ENCODE measurements around the gene CCDC149. TPM values are rescaled to one million over a fixed set of nuclear protein-coding genes. Genes with fewer than 3 reads are reported as not detected.
A peak's percentile ranks its signal among the peaks of the same experiment; 100 is the strongest.

The CCDC149 gene
- total RNA-seq, 1 donor from 2014 or later, result 5.2 TPM

DNA sequence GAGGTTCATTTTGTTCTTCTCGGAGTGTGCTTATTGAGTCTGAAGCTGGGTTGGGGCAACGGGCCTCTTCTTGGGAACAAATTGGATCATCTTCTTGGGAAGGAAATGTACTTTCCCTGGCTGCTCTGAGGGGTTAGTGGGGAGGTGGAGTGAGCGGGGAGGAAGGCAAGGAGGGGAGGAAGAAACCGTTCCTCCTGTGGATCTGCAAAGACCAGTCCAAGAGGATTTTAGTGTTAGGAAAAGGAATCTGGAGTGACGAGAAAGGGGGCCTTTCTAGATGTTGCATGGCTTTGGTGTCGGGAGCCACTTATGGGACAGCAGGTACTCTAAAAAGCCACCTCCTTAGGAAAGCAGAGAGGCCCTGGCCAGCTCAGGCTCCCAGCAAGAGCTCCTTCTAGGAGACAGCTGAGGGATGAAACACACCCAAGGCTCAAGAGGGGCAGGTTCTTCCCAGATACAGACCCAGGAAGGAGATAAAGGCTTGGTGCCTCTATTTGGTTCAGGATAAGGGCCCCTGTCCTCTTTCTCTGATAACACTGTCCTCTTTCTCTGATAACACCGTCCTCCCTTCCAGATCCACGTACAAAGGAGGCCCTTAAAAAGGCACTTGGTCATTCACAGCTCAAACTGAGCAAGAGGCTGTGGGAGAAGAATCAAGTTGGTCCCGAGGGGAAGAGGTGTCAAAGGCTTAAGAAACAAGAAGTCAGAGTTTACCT lies 117.0 kb downstream of the CCDC149 start:
- Mint-ChIP-seq H3K27ac (ENCODE audit: unreplicated experiment) (no peak overlapping the region), H3K9me3 (ENCODE audit: unreplicated experiment) (peaks cover 5% of the 10 kb centered on the region), H3K27me3 (ENCODE audit: unreplicated experiment) (peaks cover 11% of the 10 kb centered on the region), H3K36me3 (ENCODE audit: unreplicated experiment) (peaks cover 12% of the 10 kb centered on the region), H3K4me1 (ENCODE audit: low read depth, unreplicated experiment) (peaks cover 7% of the 10 kb centered on the region), H3K4me3 (ENCODE audit: unreplicated experiment) (no peak overlapping the region)
- TF ChIP-seq, protein P1, sequence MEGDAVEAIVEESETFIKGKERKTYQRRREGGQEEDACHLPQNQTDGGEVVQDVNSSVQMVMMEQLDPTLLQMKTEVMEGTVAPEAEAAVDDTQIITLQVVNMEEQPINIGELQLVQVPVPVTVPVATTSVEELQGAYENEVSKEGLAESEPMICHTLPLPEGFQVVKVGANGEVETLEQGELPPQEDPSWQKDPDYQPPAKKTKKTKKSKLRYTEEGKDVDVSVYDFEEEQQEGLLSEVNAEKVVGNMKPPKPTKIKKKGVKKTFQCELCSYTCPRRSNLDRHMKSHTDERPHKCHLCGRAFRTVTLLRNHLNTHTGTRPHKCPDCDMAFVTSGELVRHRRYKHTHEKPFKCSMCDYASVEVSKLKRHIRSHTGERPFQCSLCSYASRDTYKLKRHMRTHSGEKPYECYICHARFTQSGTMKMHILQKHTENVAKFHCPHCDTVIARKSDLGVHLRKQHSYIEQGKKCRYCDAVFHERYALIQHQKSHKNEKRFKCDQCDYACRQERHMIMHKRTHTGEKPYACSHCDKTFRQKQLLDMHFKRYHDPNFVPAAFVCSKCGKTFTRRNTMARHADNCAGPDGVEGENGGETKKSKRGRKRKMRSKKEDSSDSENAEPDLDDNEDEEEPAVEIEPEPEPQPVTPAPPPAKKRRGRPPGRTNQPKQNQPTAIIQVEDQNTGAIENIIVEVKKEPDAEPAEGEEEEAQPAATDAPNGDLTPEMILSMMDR (IDR thresholded peaks at IDR 0.05; ENCODE audit: partially characterized antibody, unreplicated experiment), result no peak
- no peak for DNase-seq

DNA sequence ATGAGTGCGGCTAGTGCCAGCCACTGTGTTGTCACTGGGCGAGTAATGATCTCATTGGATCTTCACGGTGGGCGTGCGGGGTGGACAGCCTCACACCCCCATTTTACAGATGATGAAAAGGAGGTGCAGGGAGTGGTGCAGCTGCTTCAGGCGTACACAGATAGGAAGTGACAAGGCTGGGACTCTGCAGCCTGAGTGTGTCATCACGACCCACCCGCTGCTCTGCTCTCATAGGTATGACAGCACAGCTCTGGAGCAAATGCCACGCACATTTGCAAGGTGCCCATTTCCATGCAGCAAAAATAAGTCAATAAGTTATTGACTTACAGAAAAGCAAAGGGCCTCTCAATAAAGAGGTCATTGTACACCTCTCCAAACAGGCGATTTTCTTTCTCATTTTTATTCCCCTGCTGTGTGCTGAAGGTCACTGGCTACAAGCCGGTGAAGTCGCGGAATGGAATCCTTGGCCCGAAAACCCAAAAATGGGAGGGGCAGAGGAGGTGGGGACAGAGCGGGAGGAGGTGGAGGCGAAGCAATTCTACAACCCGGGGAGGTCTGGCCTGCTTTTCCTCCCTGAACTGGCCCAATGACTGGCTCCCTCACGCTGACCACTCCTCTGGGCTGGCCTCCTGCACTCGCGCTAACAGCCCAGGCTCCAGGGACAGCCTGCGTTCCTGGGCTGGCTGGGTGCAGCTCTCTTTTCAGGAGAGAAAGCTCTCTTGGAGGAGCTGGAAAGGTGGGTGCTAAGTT lies 117.8 kb downstream of the CCDC149 start, which contains the start of gene SOD3:
TSS of gene SOD3 (plus strand) at position 658 of the 750 bp plus-strand sequence. CDS start 3,949 bp downstream, outside the sequence.
- H3K27me3 Mint-ChIP-seq (ENCODE audit: unreplicated experiment), result peaks cover 8% of the 10 kb centered on the region
- H3K36me3 Mint-ChIP-seq (ENCODE audit: unreplicated experiment), result peaks cover 12% of the 10 kb centered on the region
- TF ChIP-seq, protein P1 (IDR thresholded peaks at IDR 0.05; ENCODE audit: partially characterized antibody, unreplicated experiment), result no peak
- H3K27ac Mint-ChIP-seq (ENCODE audit: unreplicated experiment), result no peak within 1 kb of the TSS
- peak within 1 kb of the TSS; percentile 63 for H3K4me3 Mint-ChIP-seq (ENCODE audit: unreplicated experiment)
- H3K4me1 Mint-ChIP-seq (ENCODE audit: low read depth, unreplicated experiment), result peaks cover 5% of the 10 kb centered on the region
- peak; percentile 27 for DNase-seq
- peaks cover 5% of the 10 kb centered on the region for H3K9me3 Mint-ChIP-seq (ENCODE audit: unreplicated experiment)

DNA sequence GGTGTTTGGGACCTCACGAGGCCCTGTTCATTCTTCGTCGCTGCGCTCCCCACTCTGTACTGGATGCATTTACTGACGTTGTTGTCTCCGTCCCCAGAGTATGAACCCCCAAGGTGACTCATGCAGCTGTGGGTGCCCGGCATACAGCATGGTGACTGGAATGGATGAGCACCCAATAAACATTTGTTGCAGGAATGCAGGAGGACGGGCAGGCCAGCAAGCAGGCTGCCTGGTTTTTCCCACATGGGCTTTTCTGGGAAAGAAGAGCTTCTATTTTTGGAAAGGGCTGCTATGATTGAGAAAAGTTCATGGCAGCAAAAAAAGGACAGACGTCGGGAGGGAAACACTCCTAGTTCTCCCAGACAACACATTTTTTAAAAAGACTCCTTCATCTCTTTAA lies 118.4 kb downstream of the CCDC149 start:
- no peak overlapping the region for H3K27ac Mint-ChIP-seq (ENCODE audit: unreplicated experiment)
- peaks cover 5% of the 10 kb centered on the region for H3K9me3 Mint-ChIP-seq (ENCODE audit: unreplicated experiment)
- TF ChIP-seq, protein P1 (IDR thresholded peaks at IDR 0.05; ENCODE audit: partially characterized antibody, unreplicated experiment), result no peak
- H3K4me3 Mint-ChIP-seq (ENCODE audit: unreplicated experiment), result no peak overlapping the region
- peaks cover 12% of the 10 kb centered on the region for H3K36me3 Mint-ChIP-seq (ENCODE audit: unreplicated experiment)
- peaks cover 5% of the 10 kb centered on the region for H3K4me1 Mint-ChIP-seq (ENCODE audit: low read depth, unreplicated experiment)
- H3K27me3 Mint-ChIP-seq (ENCODE audit: unreplicated experiment), result peaks cover 8% of the 10 kb centered on the region
- DNase-seq, result no peak

DNA sequence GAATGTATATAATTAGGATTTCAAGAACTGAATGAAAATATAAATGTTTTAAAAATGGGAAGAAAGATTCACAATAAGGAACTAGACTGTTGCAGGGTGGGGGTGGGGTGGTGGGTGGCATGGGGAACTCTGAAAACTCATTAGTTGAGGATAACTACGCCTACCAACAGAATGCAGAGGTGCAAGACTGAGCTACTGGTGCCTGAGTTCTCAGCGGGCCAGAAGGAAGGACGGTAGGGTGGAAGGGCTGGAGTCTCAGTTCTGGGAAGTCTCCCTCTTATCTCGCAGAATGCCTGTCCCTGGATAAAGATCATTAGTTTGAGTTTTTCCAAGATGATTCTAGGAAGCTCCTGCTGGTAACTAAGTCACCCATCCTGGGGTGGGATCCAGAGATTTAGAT lies 118.8 kb downstream of the CCDC149 start:
- no peak for DNase-seq
- Mint-ChIP-seq H3K27ac (ENCODE audit: unreplicated experiment) (no peak overlapping the region), H3K27me3 (ENCODE audit: unreplicated experiment) (peaks cover 7% of the 10 kb centered on the region), H3K4me3 (ENCODE audit: unreplicated experiment) (no peak overlapping the region), H3K9me3 (ENCODE audit: unreplicated experiment) (peaks cover 5% of the 10 kb centered on the region), H3K36me3 (ENCODE audit: unreplicated experiment) (peaks cover 12% of the 10 kb centered on the region), H3K4me1 (ENCODE audit: low read depth, unreplicated experiment) (peaks cover 5% of the 10 kb centered on the region)
- TF ChIP-seq, protein P1 (IDR thresholded peaks at IDR 0.05; ENCODE audit: partially characterized antibody, unreplicated experiment), result no peak

Data from glutamatergic neuron (in vitro differentiated cells).